ENCODE results near the gene GRM6. TPM values are rescaled to one million over a fixed set of nuclear protein-coding genes. Genes with fewer than 3 reads are reported as not detected.

The GRM6 gene
- not detected for total RNA-seq

- H3K36me3 ChIP-seq, result no peaks in the 10 kb centered on the region
- no peak within 1 kb of the TSS for H3K9ac ChIP-seq (ENCODE audit: low read depth in 2 of 2, low read length in 2 of 2)
- no peak within 1 kb of the TSS for H3K4me3 ChIP-seq
- H3K27me3 ChIP-seq, result no peaks in the 10 kb centered on the region
- H3K9me3 ChIP-seq, result no peaks in the 10 kb centered on the region
- intact Hi-C loops (cut with DNase I), result no loop called here
- H3K4me1 ChIP-seq, result no peaks in the 10 kb centered on the region
- DNase-seq, result no peak
- TF ChIP-seq CTCF (IDR thresholded peaks at IDR 0.05), result no peak
- no peak within 1 kb of the TSS for H3K27ac ChIP-seq
Measured at GRCh38 chr5:178994580-178995340, at the start of gene GRM6. GRM6 (minus strand) TSS chr5:178995320; CDS start chr5:178994944, 376 bp downstream.

- Histone ChIP-seq H3K4me3 (no peak overlapping the region), H3K9ac (ENCODE audit: low read depth in 2 of 2, low read length in 2 of 2) (no peak overlapping the region), H3K4me1 (no peaks in the 10 kb centered on the region), H3K36me3 (no peaks in the 10 kb centered on the region), H3K9me3 (no peaks in the 10 kb centered on the region), H3K27me3 (no peaks in the 10 kb centered on the region), H3K27ac (no peak overlapping the region)
- intact Hi-C loops (cut with DNase I), result no loop called here
- TF ChIP-seq CTCF (IDR thresholded peaks at IDR 0.05), result no peak
- no peak for DNase-seq
Measured at GRCh38 chr5:179044765-179045164, 49.6 kb upstream of the GRM6 start.

- no peak overlapping the region for H3K4me3 ChIP-seq
- TF ChIP-seq CTCF (IDR thresholded peaks at IDR 0.05), result no peak
- H3K27me3 ChIP-seq, result no peaks in the 10 kb centered on the region
- DNase-seq, result no peak
- peaks cover 11% of the 10 kb centered on the region for H3K36me3 ChIP-seq
- no peak overlapping the region for H3K9ac ChIP-seq (ENCODE audit: low read depth in 2 of 2, low read length in 2 of 2)
- no peak overlapping the region for H3K27ac ChIP-seq
- H3K9me3 ChIP-seq, result peaks cover 20% of the 10 kb centered on the region
- H3K4me1 ChIP-seq, result no peaks in the 10 kb centered on the region
- intact Hi-C loops (cut with DNase I), result no loop called here
Measured at GRCh38 chr5:179033004-179033580, 38.0 kb upstream of the GRM6 start.

GRCh38 chr5:179023528-179024189, 28.5 kb upstream of the GRM6 start, which contains the start of gene ZNF879:
ZNF879 (plus strand) TSS chr5:179023804; CDS start chr5:179025005, 1,201 bp downstream.
- intact Hi-C loops (cut with DNase I), result loop anchor here (2.0 kb wide), 1 partner anchor 37 kb away; the partner anchor contains the start of gene ZNF354C
- H3K9me3 ChIP-seq, result no peaks in the 10 kb centered on the region
- peak; percentile 97 for DNase-seq
- H3K27ac ChIP-seq, result peak within 1 kb of the TSS; percentile 80
- H3K4me3 ChIP-seq, result peak within 1 kb of the TSS; percentile 77
- H3K4me1 ChIP-seq, result no peaks in the 10 kb centered on the region
- peaks cover 12% of the 10 kb centered on the region for H3K36me3 ChIP-seq
- no peak for TF ChIP-seq CTCF (IDR thresholded peaks at IDR 0.05)
- no peaks in the 10 kb centered on the region for H3K27me3 ChIP-seq
- peak within 1 kb of the TSS; percentile 46 to 61 for H3K9ac ChIP-seq (ENCODE audit: low read depth in 2 of 2, low read length in 2 of 2)

- no peak overlapping the region for H3K4me3 ChIP-seq
- no peaks in the 10 kb centered on the region for H3K9me3 ChIP-seq
- intact Hi-C loops (cut with DNase I), result no loop called here
- DNase-seq, result no peak
- H3K27ac ChIP-seq, result no peak overlapping the region
- H3K9ac ChIP-seq (ENCODE audit: low read depth in 2 of 2, low read length in 2 of 2), result no peak overlapping the region
- TF ChIP-seq CTCF (IDR thresholded peaks at IDR 0.05), result no peak
- H3K27me3 ChIP-seq, result no peaks in the 10 kb centered on the region
- no peaks in the 10 kb centered on the region for H3K4me1 ChIP-seq
- no peaks in the 10 kb centered on the region for H3K36me3 ChIP-seq
Measured at GRCh38 chr5:179008667-179009066, 13.5 kb upstream of the GRM6 start.

All from colonic mucosa (tissue), 4 donors.